Measurements from ENCODE around the gene RAB5IF. TPM values are rescaled to one million over a fixed set of nuclear protein-coding genes. Genes with fewer than 3 reads are reported as not detected.

Gene RAB5IF
- total and polyA plus RNA-seq, 7 experiments from 2014 or later = 47.9 to 153 (median 93.9) TPM

GRCh38 chr20:36629719-36630681 is 24.4 kb downstream of the RAB5IF start:
- Histone ChIP-seq H3K9me3 (ENCODE audit: control insufficient read depth in 2 of 3, low read length in 3 of 3) (no peaks in the 10 kb centered on the region), H3K4me3 (ENCODE audit: low read length) (peak overlapping the region; percentile 1), H3K27me3 (ENCODE audit: control insufficient read depth in 2 of 2, insufficient read depth in 2 of 2, low read length in 2 of 2) (no peaks in the 10 kb centered on the region), H3K27ac (ENCODE audit: low read depth, low read length) (peak overlapping the region; percentile 64), H3K36me3 (ENCODE audit: control insufficient read depth in 2 of 3, insufficient read depth in 3 of 3, low read length in 3 of 3) (peaks cover 4 to 78% (median 8%) of the 10 kb centered on the region in 3 experiments), H3K4me1 (ENCODE audit: control insufficient read depth in 2 of 2, insufficient read depth in 2 of 2, low read length in 2 of 2) (peaks cover 23 to 33% of the 10 kb centered on the region in 2 donors)
- ATAC-seq (peak; percentile 88), DNase-seq (peak in 8 of 9 donors; percentile 28 to 48 (median 46))
- H3K27ac Mint-ChIP-seq = peak overlapping the region; percentile 91 to 98 (median 95)
- no peaks in the 10 kb centered on the region for H3K27me3 Mint-ChIP-seq
- intact Hi-C loops (cut with micrococcal nuclease) = loop anchor here (1.0 to 2.0 kb wide), 2 partner anchors 15 to 16 kb away; partner anchors contain the start of gene SLA2 (in 1 of the 2)
- ChIA-PET POLR2A (interaction anchor here (0.5 to 6.7 kb wide), 12 partner anchors 12 to 429 kb away, joined by 3 to 74 read pairs (median 3); partner anchors contain the start of genes RAB5IF, SLA2 and TGIF2), CTCF (interaction anchor here (0.6 to 2.5 kb wide), 4 partner anchors 15 to 104 kb away, joined by 3 to 15 read pairs (median 4); partner anchors contain the start of gene SLA2)
- peaks cover 10 to 56% (median 39%) of the 10 kb centered on the region in 5 donors for H3K36me3 Mint-ChIP-seq
- peaks cover 20 to 55% (median 47%) of the 10 kb centered on the region in 7 donors for H3K4me1 Mint-ChIP-seq
- peak overlapping the region; percentile 79 to 89 (median 82) for H3K4me3 Mint-ChIP-seq
- no peaks in the 10 kb centered on the region for H3K9me3 Mint-ChIP-seq

DNA sequence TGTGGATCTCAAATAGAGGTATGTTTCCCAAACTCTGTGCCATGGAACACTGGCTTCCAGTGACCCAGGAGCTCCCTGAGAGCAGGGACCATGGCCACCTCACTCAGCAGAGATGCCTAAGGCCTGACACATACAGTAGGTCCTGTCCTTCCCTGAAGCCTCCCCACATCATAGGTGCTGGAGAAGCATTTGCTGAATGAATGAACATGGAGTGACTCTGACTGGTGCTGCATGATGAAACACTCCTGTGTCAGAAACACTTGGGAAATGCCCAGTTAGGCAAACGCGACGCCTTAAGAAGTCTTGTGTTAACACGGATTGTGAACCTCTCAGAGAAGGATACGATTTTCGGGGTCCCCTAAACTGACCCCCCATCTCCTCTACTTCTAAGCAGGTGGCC is 26.1 kb downstream of the RAB5IF start:
- H3K27ac ChIP-seq (ENCODE audit: low read depth, low read length) = no peak overlapping the region
- Mint-ChIP-seq H3K9me3 (no peaks in the 10 kb centered on the region), H3K4me3 (peak overlapping the region in 3 of 10 donors; percentile 0 to 9 (median 3))

DNA sequence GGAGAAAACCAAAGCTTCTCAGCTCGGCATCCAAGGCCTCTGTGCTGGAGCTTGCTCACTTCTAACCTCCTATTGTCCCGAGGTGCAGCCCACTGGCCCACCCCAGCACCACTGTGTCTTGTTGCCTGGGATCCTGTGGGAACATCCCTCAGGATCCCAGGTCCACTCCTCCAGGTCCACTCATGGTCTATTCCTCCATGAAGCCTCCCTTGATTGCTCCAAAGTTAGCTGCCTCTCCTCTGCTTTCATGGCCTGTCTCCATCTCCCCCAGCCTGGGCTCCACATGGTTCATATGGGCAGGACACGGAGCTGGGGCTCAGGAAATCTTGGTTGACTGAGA is 26.5 kb downstream of the RAB5IF start:
- Histone ChIP-seq H3K9me3 (ENCODE audit: control insufficient read depth in 2 of 3, low read length in 3 of 3) (no peaks in the 10 kb centered on the region), H3K4me3 (ENCODE audit: low read length) (no peak overlapping the region), H3K4me1 (ENCODE audit: control insufficient read depth in 2 of 2, insufficient read depth in 2 of 2, low read length in 2 of 2) (peaks cover 23 to 33% of the 10 kb centered on the region in 2 donors), H3K27ac (ENCODE audit: low read depth, low read length) (no peak overlapping the region), H3K27me3 (ENCODE audit: control insufficient read depth in 2 of 2, insufficient read depth in 2 of 2, low read length in 2 of 2) (no peaks in the 10 kb centered on the region), H3K36me3 (ENCODE audit: control insufficient read depth in 2 of 3, insufficient read depth in 3 of 3, low read length in 3 of 3) (peaks cover 4 to 75% (median 11%) of the 10 kb centered on the region in 3 experiments)
- Mint-ChIP-seq H3K4me1 (peaks cover 23 to 54% (median 48%) of the 10 kb centered on the region in 7 donors), H3K36me3 (peaks cover 10 to 58% (median 33%) of the 10 kb centered on the region in 5 donors), H3K4me3 (peak overlapping the region in 1 of 10 donors; percentile 0), H3K27me3 (no peaks in the 10 kb centered on the region), H3K9me3 (no peaks in the 10 kb centered on the region), H3K27ac (peak overlapping the region; percentile 55 to 98 (median 94))
- DNase-seq (no peak), ATAC-seq (no peak)
- ChIA-PET CTCF (interaction anchor here (1.4 kb wide), 1 partner anchor 14 kb away, joined by 6 read pairs; the partner anchor contains the start of gene SLA2), POLR2A (interaction anchor here (2.8 to 6.7 kb wide), 2 partner anchors 12 to 59 kb away, joined by 14 to 74 read pairs; partner anchors contain the start of genes SLA2 and TGIF2)
- intact Hi-C loops (cut with micrococcal nuclease) = no loop called here

More for the DNA sequence above, 26.1 kb downstream of the RAB5IF start:
- CTCF ChIA-PET = no interaction called here
- Mint-ChIP-seq H3K4me1 (peaks cover 22 to 59% (median 48%) of the 10 kb centered on the region in 7 donors), H3K36me3 (peaks cover 10 to 59% (median 38%) of the 10 kb centered on the region in 5 donors), H3K27me3 (no peaks in the 10 kb centered on the region), H3K27ac (peak overlapping the region; percentile 55 to 98 (median 94))
- Histone ChIP-seq H3K27me3 (ENCODE audit: control insufficient read depth in 2 of 2, insufficient read depth in 2 of 2, low read length in 2 of 2) (no peaks in the 10 kb centered on the region), H3K4me1 (ENCODE audit: control insufficient read depth in 2 of 2, insufficient read depth in 2 of 2, low read length in 2 of 2) (peaks cover 23 to 33% of the 10 kb centered on the region in 2 donors), H3K4me3 (ENCODE audit: low read length) (no peak overlapping the region), H3K36me3 (ENCODE audit: control insufficient read depth in 2 of 3, insufficient read depth in 3 of 3, low read length in 3 of 3) (peaks cover 4 to 75% (median 11%) of the 10 kb centered on the region in 3 experiments), H3K9me3 (ENCODE audit: control insufficient read depth in 2 of 3, low read length in 3 of 3) (no peaks in the 10 kb centered on the region)
- ATAC-seq (no peak), DNase-seq (no peak)
- intact Hi-C loops (cut with micrococcal nuclease) = loop anchor here in 1 of 2 donors (2.0 kb wide), 1 partner anchor 13 kb away; no protein-coding TSS in a partner anchor
- POLR2A ChIA-PET = interaction anchor here (2.8 to 6.7 kb wide), 2 partner anchors 12 to 59 kb away, joined by 14 to 74 read pairs; partner anchors contain the start of genes SLA2 and TGIF2

DNA sequence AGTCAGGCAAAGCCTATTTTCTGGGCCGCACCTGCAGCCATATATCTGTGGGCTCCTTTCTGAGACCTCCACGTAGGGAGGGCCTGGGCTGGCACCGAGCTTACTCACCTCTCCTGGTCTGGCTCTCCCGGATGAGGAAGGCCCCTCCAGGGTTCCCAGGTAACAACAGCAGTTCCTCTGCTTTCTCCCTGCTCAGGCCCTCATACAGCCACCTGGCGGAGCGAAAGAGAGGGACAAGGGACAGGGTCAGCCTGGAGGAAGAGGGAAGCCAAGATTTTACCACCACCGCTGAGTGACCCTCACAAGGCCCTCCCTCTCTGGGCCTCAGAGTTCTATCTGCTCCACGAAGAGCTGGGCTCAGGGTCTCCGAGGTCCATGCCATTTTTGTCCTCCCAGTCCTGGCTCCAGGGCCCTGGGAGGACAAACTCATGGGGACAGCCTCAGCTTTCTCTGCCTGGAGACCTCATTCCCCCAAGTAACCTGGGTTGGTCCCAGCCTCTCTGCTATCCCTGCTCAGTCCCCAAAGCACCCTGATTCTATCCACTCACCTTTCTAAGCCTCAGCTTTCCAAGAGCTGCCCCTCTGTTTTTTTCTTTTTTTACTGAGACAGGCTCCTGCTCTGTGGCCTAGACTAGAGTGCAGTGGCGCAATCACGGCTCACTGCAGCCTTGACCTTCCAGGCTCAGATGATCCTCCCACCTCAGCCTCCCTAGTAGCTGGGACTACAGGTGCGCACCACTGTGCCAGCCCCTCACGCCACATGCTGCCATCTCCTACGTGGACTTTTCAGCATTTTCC is 27.1 kb downstream of the RAB5IF start:
- intact Hi-C loops (cut with micrococcal nuclease) = no loop called here
- no peaks in the 10 kb centered on the region for H3K9me3 ChIP-seq (ENCODE audit: control insufficient read depth in 2 of 3, low read length in 3 of 3)
- H3K36me3 Mint-ChIP-seq = peaks cover 10 to 53% (median 29%) of the 10 kb centered on the region in 5 donors
- H3K4me1 Mint-ChIP-seq = peaks cover 23 to 53% (median 44%) of the 10 kb centered on the region in 7 donors
- no peak for ATAC-seq
- peaks cover 4 to 75% (median 11%) of the 10 kb centered on the region in 3 experiments for H3K36me3 ChIP-seq (ENCODE audit: control insufficient read depth in 2 of 3, insufficient read depth in 3 of 3, low read length in 3 of 3)
- ChIA-PET POLR2A (interaction anchor here (6.7 kb wide), 1 partner anchor 11 kb away, joined by 74 read pairs; the partner anchor contains the start of gene SLA2), CTCF (interaction anchor here (0.9 to 1.4 kb wide), 2 partner anchors 8 to 13 kb away, joined by 4 to 6 read pairs; partner anchors contain the start of gene SLA2)
- H3K4me3 Mint-ChIP-seq = no peak overlapping the region
- no peaks in the 10 kb centered on the region for H3K27me3 Mint-ChIP-seq
- H3K4me3 ChIP-seq (ENCODE audit: low read length) = no peak overlapping the region
- no peaks in the 10 kb centered on the region for H3K9me3 Mint-ChIP-seq
- no peaks in the 10 kb centered on the region for H3K27me3 ChIP-seq (ENCODE audit: control insufficient read depth in 2 of 2, insufficient read depth in 2 of 2, low read length in 2 of 2)
- H3K4me1 ChIP-seq (ENCODE audit: control insufficient read depth in 2 of 2, insufficient read depth in 2 of 2, low read length in 2 of 2) = peaks cover 23 to 30% of the 10 kb centered on the region in 2 donors
- no peak overlapping the region for H3K27ac ChIP-seq (ENCODE audit: low read depth, low read length)
- no peak for DNase-seq
- peak overlapping the region; percentile 55 to 98 (median 94) for H3K27ac Mint-ChIP-seq

- DNase-seq (no peak), ATAC-seq (no peak)
- no peak overlapping the region for H3K27ac ChIP-seq (ENCODE audit: low read depth, low read length)
- Mint-ChIP-seq H3K4me3 (no peak overlapping the region), H3K27ac (peak overlapping the region in 7 of 9 donors; percentile 56 to 96 (median 92)), H3K9me3 (no peaks in the 10 kb centered on the region), H3K36me3 (peaks cover 10 to 47% (median 25%) of the 10 kb centered on the region in 5 donors), H3K4me1 (peaks cover 21 to 47% (median 38%) of the 10 kb centered on the region in 7 donors), H3K27me3 (no peaks in the 10 kb centered on the region)
- H3K9me3 ChIP-seq (ENCODE audit: control insufficient read depth in 2 of 3, low read length in 3 of 3) = no peaks in the 10 kb centered on the region
- intact Hi-C loops (cut with micrococcal nuclease) = no loop called here
- peaks cover 23 to 24% of the 10 kb centered on the region in 2 donors for H3K4me1 ChIP-seq (ENCODE audit: control insufficient read depth in 2 of 2, insufficient read depth in 2 of 2, low read length in 2 of 2)
- CTCF ChIA-PET = interaction anchor here (0.9 to 1.4 kb wide), 2 partner anchors 9 to 12 kb away, joined by 4 to 6 read pairs; partner anchors contain the start of gene SLA2
- no peaks in the 10 kb centered on the region for H3K27me3 ChIP-seq (ENCODE audit: control insufficient read depth in 2 of 2, insufficient read depth in 2 of 2, low read length in 2 of 2)
- POLR2A ChIA-PET = interaction anchor here (6.7 kb wide), 1 partner anchor 10 kb away, joined by 74 read pairs; the partner anchor contains the start of gene SLA2
- peaks cover 1 to 75% (median 11%) of the 10 kb centered on the region in 3 experiments for H3K36me3 ChIP-seq (ENCODE audit: control insufficient read depth in 2 of 3, insufficient read depth in 3 of 3, low read length in 3 of 3)
- H3K4me3 ChIP-seq (ENCODE audit: low read length) = no peak overlapping the region
Measured at GRCh38 chr20:36633285-36633772, 27.8 kb downstream of the RAB5IF start.

Data from naive thymus-derived CD4-positive, alpha-beta T cell (primary cell).